Keratinocyte (primary cell): ENCODE data around the gene CERKL. TPM values are rescaled to one million over a fixed set of nuclear protein-coding genes. Genes with fewer than 3 reads are reported as not detected.

Experiments used
- DNase-seq: peaks from one replicate; pipeline ENCODE4 v3.0.0-alpha.2; 2011; ENCODE audit warnings: low read depth, missing footprints, low spot score
- FAIRE-seq: peaks from 2 replicates; lab custom pipeline; 2011; peaks lifted over from hg19 to GRCh38; lab: Jason Lieb, UNC
- H2AFZ ChIP-seq: 2 replicates; pipeline ENCODE4 v1.6.0; 2012; ENCODE audit warnings: low read length, control low read depth, inconsistent platforms; ENCODE audit not compliant: control insufficient read depth
- H3K27ac ChIP-seq: 2 replicates; pipeline ENCODE4 v1.5.1; 2011; ENCODE audit warnings: low read length; ENCODE audit not compliant: control insufficient read depth, insufficient read depth
- H3K27me3 ChIP-seq: 3 replicates; pipeline ENCODE4 v1.6.0; 2011; ENCODE audit warnings: low read length; ENCODE audit not compliant: control insufficient read depth, insufficient read depth; ENCODE audit errors: extremely low read depth
- H3K36me3 ChIP-seq, 2 experiments: 2 replicates in 1 of 2; 3 replicates in 1 of 2; pipeline ENCODE4 v1.5.1; 2011; ENCODE audit warnings: low read length in 2 of 2, mild to moderate bottlenecking in 1 of 2; ENCODE audit not compliant: control insufficient read depth in 2 of 2, insufficient read depth in 2 of 2; ENCODE audit errors: extremely low read depth in 1 of 2
- H3K4me1 ChIP-seq: 3 replicates; pipeline ENCODE4 v1.5.1; 2011; ENCODE audit warnings: low read length; ENCODE audit not compliant: control insufficient read depth, insufficient read depth; ENCODE audit errors: extremely low read depth
- H3K4me2 ChIP-seq: 3 replicates; pipeline ENCODE4 v1.6.0; 2011; ENCODE audit warnings: low read depth, low read length; ENCODE audit not compliant: control insufficient read depth, insufficient read depth; ENCODE audit errors: extremely low read depth
- H3K4me3 ChIP-seq, 3 experiments: fragments of 200-600 bp in 1 of 3; sonication (generic) in 1 of 3; 2 replicates in 2 of 3; 3 replicates in 1 of 3; pipeline ENCODE4 v1.5.1; 2011 to 2016; ENCODE audit warnings: low read length in 3 of 3, mild to moderate bottlenecking in 3 of 3, control low read depth in 2 of 3, inconsistent platforms in 1 of 3, low read depth in 1 of 3, mixed read lengths in 1 of 3, mixed run types in 1 of 3, moderate library complexity in 1 of 3; ENCODE audit not compliant: control insufficient read depth in 2 of 3, insufficient read depth in 2 of 3; ENCODE audit errors: extremely low read depth in 1 of 3
- H3K79me2 ChIP-seq: 2 replicates; pipeline ENCODE4 v1.6.0; 2012; ENCODE audit warnings: low read length; ENCODE audit not compliant: control insufficient read depth, insufficient read depth
- H3K9ac ChIP-seq: 3 replicates; pipeline ENCODE4 v1.6.0; 2011; ENCODE audit warnings: low read length; ENCODE audit not compliant: control insufficient read depth, insufficient read depth; ENCODE audit errors: extremely low read depth
- H3K9me1 ChIP-seq: 3 replicates; pipeline ENCODE4 v1.6.0; 2011; ENCODE audit warnings: low read length; ENCODE audit not compliant: control insufficient read depth, insufficient read depth; ENCODE audit errors: extremely low read depth
- H3K9me3 ChIP-seq: 2 replicates; pipeline ENCODE4 v1.5.1; 2012; ENCODE audit warnings: low read depth, low read length; ENCODE audit not compliant: control insufficient read depth
- H4K20me1 ChIP-seq: 3 replicates; pipeline ENCODE4 v1.6.0; 2011; ENCODE audit warnings: low read length; ENCODE audit not compliant: control insufficient read depth, insufficient read depth; ENCODE audit errors: extremely low read depth
- CTCF ChIP-seq, 3 experiments: IDR thresholded peaks in 1 of 3; conservative IDR thresholded peaks in 1 of 3; optimal IDR thresholded peaks in 1 of 3; 2 replicates in 2 of 3; 3 replicates in 1 of 3; pipeline versions ENCODE3 to v1.5.1; 2011; ENCODE audit warnings: low read length in 3 of 3, mild to moderate bottlenecking in 3 of 3, moderate library complexity in 2 of 3, control low read depth in 1 of 3, inconsistent platforms in 1 of 3; ENCODE audit not compliant: insufficient read depth in 2 of 3; ENCODE audit errors: extremely low read depth in 1 of 3
- EZH2 ChIP-seq: IDR thresholded peaks from one replicate; pipeline ENCODE4 v1.6.1; 2012; ENCODE audit warnings: inconsistent platforms, mild to moderate bottlenecking, low read length, moderate library complexity
- dilution Hi-C: fragments of 300-500 bp; cut with MboI; formaldehyde crosslinking; loops from one replicate; pipeline ENCODE4 v1.7.0; 2020; ENCODE audit warnings: low sequenced_read_pairs; ENCODE audit not compliant: extremely low pct_ligation_motif_present
- polyA plus RNA-seq, 5 experiments: library from polyadenylated mRNA; depleted of rRNA in 3 of 5; stranded (reverse) in 3 of 5; stranded (forward) in 1 of 5; unstranded in 1 of 5; fragments of >200 nt; gene quantifications; 1 replicate in 1 of 5; 2 replicates in 3 of 5; 3 replicates in 1 of 5; pipeline versions ENCODE4 v1.2.1 to v1.2.3, GENCODE V29; 2011 to 2012; ENCODE audit warnings: missing spikeins in 2 of 5, low read depth in 1 of 5, low replicate concordance in 1 of 5

The CERKL gene
- polyA plus RNA-seq, 1 donor (not counting 4 experiments of a cell fraction or from before 2014, with no cell fraction given), result 0.03 TPM

- TF ChIP-seq CTCF (optimal IDR thresholded peaks at IDR 0.05 in 1 of 3, IDR thresholded peaks at IDR 0.05 in 1 of 3, conservative IDR thresholded peaks at IDR 0.05 in 1 of 3; ENCODE audit: extremely low read depth in 1 of 3, insufficient read depth in 2 of 3, low read length in 3 of 3) (no peak), EZH2 (no peak)
- Histone ChIP-seq H3K4me2 (no peak overlapping the region), H3K36me3 (no peaks in the 10 kb centered on the region), H2AFZ (peak overlapping the region; percentile 14), H4K20me1 (no peaks in the 10 kb centered on the region), H3K27me3 (no peaks in the 10 kb centered on the region), H3K9me1 (no peaks in the 10 kb centered on the region), H3K9me3 (no peaks in the 10 kb centered on the region), H3K4me1 (peaks cover 3% of the 10 kb centered on the region), H3K79me2 (no peaks in the 10 kb centered on the region), H3K4me3 (no peak overlapping the region), H3K9ac (no peak overlapping the region), H3K27ac (no peak overlapping the region)
- FAIRE-seq (no peak), DNase-seq (no peak)
- dilution Hi-C loops, result no loop called here
Observed at GRCh38 chr2:181575024-181575649, 81.8 kb downstream of the CERKL start.

GRCh38 chr2:181574321-181574720 is 82.6 kb downstream of the CERKL start:
- H3K4me2 ChIP-seq, result no peak overlapping the region
- H3K36me3 ChIP-seq, result no peaks in the 10 kb centered on the region
- no peak overlapping the region for H3K4me3 ChIP-seq
- H4K20me1 ChIP-seq, result no peaks in the 10 kb centered on the region
- no peak overlapping the region for H2AFZ ChIP-seq
- no peak overlapping the region for H3K27ac ChIP-seq
- FAIRE-seq (no peak), DNase-seq (no peak)
- H3K27me3 ChIP-seq, result no peaks in the 10 kb centered on the region
- TF ChIP-seq CTCF (optimal IDR thresholded peaks at IDR 0.05 in 1 of 3, IDR thresholded peaks at IDR 0.05 in 1 of 3, conservative IDR thresholded peaks at IDR 0.05 in 1 of 3; ENCODE audit: extremely low read depth in 1 of 3, insufficient read depth in 2 of 3, low read length in 3 of 3) (no peak), EZH2 (no peak)
- no peaks in the 10 kb centered on the region for H3K79me2 ChIP-seq
- peaks cover 3% of the 10 kb centered on the region for H3K4me1 ChIP-seq
- H3K9ac ChIP-seq, result no peak overlapping the region
- H3K9me3 ChIP-seq, result no peaks in the 10 kb centered on the region
- dilution Hi-C loops, result no loop called here
- H3K9me1 ChIP-seq, result no peaks in the 10 kb centered on the region
